Activated CD8-positive, alpha-beta T cell treated with anti-CD3 and anti-CD28 coated beads, Interleukin-2, amount 10 ng/mL, durations not matched to agents 7 days and 5 days (primary cell): ENCODE data around the gene RERE. TPM values are rescaled to one million over a fixed set of nuclear protein-coding genes. Genes with fewer than 3 reads are reported as not detected.

Source experiments
- ATAC-seq: fragments of 150-1000 bp; cut with Tn5 transposase; one replicate; pipeline ENCODE4 v1.10.0; 2021; ENCODE audit warnings: moderate library complexity
- CTCF ChIA-PET: fragments of 350-600 bp; sonication (Branson Sonifier 250); formaldehyde crosslinking; loops from one replicate; lab custom pipeline; 2021; ENCODE audit warnings: antibody characterized with exemption; lab: Charles Lee
- POLR2A ChIA-PET: fragments of 350-600 bp; sonication (Branson Sonifier 250); formaldehyde crosslinking; loops from one replicate; lab custom pipeline; 2021; ENCODE audit warnings: antibody characterized with exemption; lab: Charles Lee
- DNase-seq: peaks from one replicate; pipeline ENCODE4 v3.0.0-alpha.2; 2020
- H3K27ac Mint-ChIP-seq: one replicate; pipeline ENCODE4 v1.8.0; 2021; ENCODE audit warnings: mild to moderate bottlenecking, mixed read lengths
- H3K27me3 Mint-ChIP-seq: one replicate; pipeline ENCODE4 v1.8.0; 2021; ENCODE audit warnings: low read depth, mixed read lengths
- H3K36me3 Mint-ChIP-seq: one replicate; pipeline ENCODE4 v1.8.0; 2021; ENCODE audit warnings: low read depth, mixed read lengths
- H3K4me1 Mint-ChIP-seq: one replicate; pipeline ENCODE4 v1.8.0; 2021; ENCODE audit warnings: low read depth, mixed read lengths
- H3K4me3 Mint-ChIP-seq: one replicate; pipeline ENCODE4 v1.8.0; 2021; ENCODE audit warnings: mild to moderate bottlenecking, mixed read lengths
- H3K9me3 Mint-ChIP-seq: one replicate; pipeline ENCODE4 v1.8.0; 2022; ENCODE audit warnings: mixed read lengths; ENCODE audit not compliant: insufficient read depth
- total RNA-seq, 2 experiments: library from RNA; stranded (reverse); gene quantifications; one replicate each; pipeline ENCODE4 v1.2.3, GENCODE V29; 2021

RERE gene
- total RNA-seq, 2 experiments from 2014 or later, result 37.4 to 44.7 TPM

DNA sequence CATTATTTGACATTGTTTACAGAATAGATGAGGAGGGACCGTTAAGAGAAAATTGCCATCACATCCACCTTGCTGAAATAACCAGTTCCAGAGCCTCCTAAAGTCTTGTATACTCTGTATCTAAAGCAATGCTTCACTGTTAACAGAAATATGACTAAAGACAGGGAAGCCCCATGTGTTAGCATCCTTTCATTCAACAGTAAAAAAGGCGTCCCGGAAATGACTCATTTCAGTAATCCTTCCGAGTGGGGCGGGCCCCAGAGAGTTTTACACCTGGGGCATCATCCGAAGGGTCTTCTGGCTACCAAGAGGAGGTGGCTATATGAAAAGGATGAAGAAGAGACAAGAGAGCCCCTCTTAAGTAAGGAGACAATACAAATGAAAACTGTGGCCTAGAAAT is 272.4 kb downstream of the RERE start:
- POLR2A ChIA-PET, result interaction anchor here (0.9 kb wide), 1 partner anchor 20 kb away, joined by 3 read pairs; no protein-coding TSS in a partner anchor
- no peak overlapping the region for H3K27ac Mint-ChIP-seq

DNA sequence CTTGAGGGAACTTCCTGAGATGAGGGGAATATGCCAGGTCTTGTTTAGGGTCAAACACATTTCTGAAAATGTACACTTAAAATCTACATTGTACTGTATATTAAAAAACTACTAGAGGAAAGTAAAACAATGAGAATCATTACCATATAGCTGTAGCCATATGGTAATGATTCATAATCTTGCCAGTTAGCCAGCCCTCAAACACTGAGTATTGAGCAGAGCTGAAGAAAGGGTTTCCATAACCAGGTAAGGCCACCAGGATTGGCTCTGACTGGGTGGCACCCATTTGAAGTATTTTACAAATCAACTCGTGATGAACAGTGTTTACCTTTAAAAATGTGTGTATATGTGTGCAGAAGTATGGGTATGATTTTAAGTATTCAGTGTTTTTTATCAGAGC is 272.8 kb downstream of the RERE start:
- CTCF ChIA-PET, result interaction anchor here (1.0 to 1.2 kb wide), 2 partner anchors 100 to 181 kb away, joined by 3 to 4 read pairs; no protein-coding TSS in a partner anchor
- no peak for ATAC-seq

More for the DNA sequence above, 272.4 kb downstream of the RERE start:
- no peak for ATAC-seq
- DNase-seq, result no peak
- Mint-ChIP-seq H3K27me3 (no peaks in the 10 kb centered on the region), H3K9me3 (peaks cover 9% of the 10 kb centered on the region), H3K4me1 (peaks cover 18% of the 10 kb centered on the region), H3K4me3 (no peak overlapping the region), H3K36me3 (peaks cover 26% of the 10 kb centered on the region)
- CTCF ChIA-PET, result interaction anchor here (1.0 to 1.2 kb wide), 2 partner anchors 99 to 181 kb away, joined by 3 to 4 read pairs; no protein-coding TSS in a partner anchor

DNA sequence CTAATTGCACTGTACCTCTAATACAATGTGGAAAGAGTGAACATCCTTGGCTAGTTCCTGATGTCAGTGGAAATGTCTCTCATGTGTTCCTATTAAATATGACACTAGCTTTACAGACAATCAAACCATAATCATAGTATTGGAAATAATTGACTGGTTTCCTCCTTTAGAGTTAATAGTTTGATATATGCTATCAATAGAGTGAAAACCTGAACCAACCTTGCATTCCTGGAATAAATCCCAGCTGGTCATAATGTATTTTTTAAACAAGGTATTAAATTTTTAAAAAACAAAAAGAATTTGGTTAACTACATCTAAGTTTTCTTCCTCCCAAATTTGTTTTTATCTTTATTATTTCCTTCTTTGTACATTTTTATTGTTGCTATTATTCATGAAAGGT is 273.5 kb downstream of the RERE start:
- H3K4me3 Mint-ChIP-seq, result no peak overlapping the region
- peaks cover 23% of the 10 kb centered on the region for H3K4me1 Mint-ChIP-seq
- no peak for ATAC-seq
- ChIA-PET CTCF (interaction anchor here (1.0 to 1.2 kb wide), 2 partner anchors 100 to 182 kb away, joined by 3 to 4 read pairs; no protein-coding TSS in a partner anchor), POLR2A (no interaction called here)
- H3K27me3 Mint-ChIP-seq, result no peaks in the 10 kb centered on the region
- peaks cover 26% of the 10 kb centered on the region for H3K36me3 Mint-ChIP-seq
- H3K9me3 Mint-ChIP-seq, result peaks cover 9% of the 10 kb centered on the region
- H3K27ac Mint-ChIP-seq, result no peak overlapping the region
- no peak for DNase-seq

More for the DNA sequence above, 272.8 kb downstream of the RERE start:
- Mint-ChIP-seq H3K4me1 (peaks cover 20% of the 10 kb centered on the region), H3K4me3 (no peak overlapping the region), H3K27me3 (no peaks in the 10 kb centered on the region), H3K36me3 (peaks cover 26% of the 10 kb centered on the region), H3K9me3 (peaks cover 9% of the 10 kb centered on the region), H3K27ac (no peak overlapping the region)
- DNase-seq, result no peak
- POLR2A ChIA-PET, result interaction anchor here (0.9 kb wide), 1 partner anchor 20 kb away, joined by 3 read pairs; no protein-coding TSS in a partner anchor

DNA sequence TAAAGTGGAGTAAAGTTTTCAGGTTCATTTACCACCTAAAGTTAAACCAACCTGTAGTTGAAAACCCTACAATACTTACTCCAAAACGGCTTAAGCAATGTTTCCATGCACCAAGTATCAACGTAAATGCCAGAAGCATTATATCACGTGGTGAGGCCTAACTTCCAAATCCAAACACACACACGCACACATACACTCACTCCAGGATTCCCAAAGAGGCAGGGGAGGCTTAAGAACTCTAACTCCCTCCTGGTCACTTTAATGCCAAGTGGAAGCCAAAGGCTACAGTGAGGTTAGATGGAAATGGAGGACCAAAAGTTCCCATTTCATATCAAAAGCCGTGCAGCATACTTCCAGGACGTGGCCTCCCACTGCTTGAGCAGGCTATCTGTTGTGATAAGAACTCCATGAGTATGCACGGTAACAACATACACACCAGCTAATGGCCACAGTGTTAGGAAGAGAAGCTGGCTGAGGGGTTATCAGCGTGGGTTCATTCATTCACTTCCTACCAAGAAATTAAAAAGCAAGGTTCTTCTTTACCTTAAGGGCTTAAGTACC is 275.4 kb downstream of the RERE start:
- no peak overlapping the region for H3K27ac Mint-ChIP-seq
- no peak for DNase-seq
- peaks cover 24% of the 10 kb centered on the region for H3K4me1 Mint-ChIP-seq
- H3K36me3 Mint-ChIP-seq, result peaks cover 26% of the 10 kb centered on the region
- CTCF ChIA-PET, result interaction anchor here (1.4 to 1.8 kb wide), 2 partner anchors 28 to 307 kb away, joined by 3 to 6 read pairs; no protein-coding TSS in a partner anchor
- POLR2A ChIA-PET, result no interaction called here
- no peaks in the 10 kb centered on the region for H3K27me3 Mint-ChIP-seq
- H3K4me3 Mint-ChIP-seq, result no peak overlapping the region
- no peak for ATAC-seq
- peaks cover 9% of the 10 kb centered on the region for H3K9me3 Mint-ChIP-seq

DNA sequence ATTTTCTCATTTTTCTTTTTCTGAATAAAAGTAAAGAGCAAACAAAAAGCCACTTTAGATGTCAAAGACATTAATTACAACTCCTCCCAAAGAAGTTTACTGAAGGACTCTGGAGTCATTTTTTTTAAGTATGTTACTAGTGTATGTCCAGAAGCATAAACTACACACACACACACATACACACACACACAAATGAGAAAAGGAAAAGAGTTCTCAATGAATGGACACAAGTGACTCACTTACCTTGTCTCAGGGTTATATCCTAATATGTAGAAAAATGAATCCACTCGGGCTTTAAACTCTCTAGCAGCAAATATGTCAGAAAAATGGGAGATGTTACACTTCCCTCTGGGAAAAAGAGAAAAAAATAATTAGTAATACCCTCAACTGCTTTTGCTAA is 276.5 kb downstream of the RERE start:
- no peak overlapping the region for H3K27ac Mint-ChIP-seq
- H3K4me1 Mint-ChIP-seq, result peaks cover 26% of the 10 kb centered on the region
- H3K27me3 Mint-ChIP-seq, result no peaks in the 10 kb centered on the region
- H3K4me3 Mint-ChIP-seq, result no peak overlapping the region
- ChIA-PET POLR2A (no interaction called here), CTCF (no interaction called here)
- H3K36me3 Mint-ChIP-seq, result peaks cover 25% of the 10 kb centered on the region
- ATAC-seq, result no peak
- peaks cover 9% of the 10 kb centered on the region for H3K9me3 Mint-ChIP-seq
- no peak for DNase-seq

DNA sequence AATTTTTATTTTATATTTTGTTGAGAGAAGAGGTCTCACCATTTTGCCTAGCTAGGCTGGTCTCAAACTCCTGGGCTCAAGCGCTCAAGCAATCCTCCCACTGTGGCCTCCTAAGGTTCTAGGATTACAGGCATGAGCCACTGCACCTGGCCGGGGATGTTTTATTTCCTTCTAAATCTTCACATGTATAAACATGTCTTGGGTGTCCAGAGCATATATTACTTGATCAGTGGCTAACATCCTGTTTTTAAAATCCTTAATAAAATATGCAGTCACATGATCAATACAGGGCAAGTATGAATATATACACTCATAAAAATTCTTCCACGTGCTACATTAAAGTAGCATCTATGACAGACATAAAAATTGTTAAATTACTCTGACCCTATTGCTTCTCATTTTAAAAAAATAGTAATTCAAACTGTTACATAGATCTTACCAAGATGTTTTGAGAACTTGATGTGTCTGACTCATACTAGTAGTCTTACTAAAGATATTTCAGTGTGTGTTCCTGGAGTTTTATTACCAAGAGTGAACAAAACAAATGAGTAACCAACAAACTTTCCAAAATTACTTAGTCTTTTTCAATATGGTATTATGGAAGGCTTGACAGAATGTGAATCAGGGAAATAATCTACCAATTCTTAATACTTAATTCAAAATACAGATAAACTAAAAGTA is 277.0 kb downstream of the RERE start:
- H3K9me3 Mint-ChIP-seq, result peaks cover 9% of the 10 kb centered on the region
- DNase-seq (no peak), ATAC-seq (no peak)
- H3K27me3 Mint-ChIP-seq, result no peaks in the 10 kb centered on the region
- H3K36me3 Mint-ChIP-seq, result peaks cover 25% of the 10 kb centered on the region
- CTCF ChIA-PET, result interaction anchor here (1.3 to 1.8 kb wide), 2 partner anchors 11 to 66 kb away, joined by 3 to 5 read pairs; no protein-coding TSS in a partner anchor
- no peak overlapping the region for H3K4me3 Mint-ChIP-seq
- POLR2A ChIA-PET, result interaction anchor here (1.3 kb wide), 1 partner anchor 17 kb away, joined by 4 read pairs; no protein-coding TSS in a partner anchor
- no peak overlapping the region for H3K27ac Mint-ChIP-seq
- H3K4me1 Mint-ChIP-seq, result peaks cover 26% of the 10 kb centered on the region

DNA sequence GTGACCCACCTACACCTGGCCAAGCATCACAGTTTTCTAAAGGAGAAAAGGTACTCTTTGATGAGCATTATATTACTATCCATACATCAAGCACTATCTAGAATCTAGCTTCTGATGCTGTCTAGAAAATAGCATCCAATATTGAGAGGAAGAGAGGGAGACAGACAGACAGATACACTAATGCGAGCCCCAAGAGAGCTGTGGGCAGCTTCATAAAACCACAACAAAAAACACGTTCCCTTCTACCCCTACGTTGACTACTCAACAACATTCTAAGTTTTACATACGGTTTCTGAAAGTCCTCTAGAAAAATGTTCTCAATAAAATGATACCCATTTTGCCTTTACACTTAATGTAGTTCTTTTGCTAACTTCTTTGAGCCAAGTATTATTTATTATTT is 277.8 kb downstream of the RERE start:
- DNase-seq (no peak), ATAC-seq (no peak)
- no peak overlapping the region for H3K27ac Mint-ChIP-seq
- H3K27me3 Mint-ChIP-seq, result no peaks in the 10 kb centered on the region
- H3K4me1 Mint-ChIP-seq, result peaks cover 22% of the 10 kb centered on the region
- H3K36me3 Mint-ChIP-seq, result peaks cover 18% of the 10 kb centered on the region
- peaks cover 7% of the 10 kb centered on the region for H3K9me3 Mint-ChIP-seq
- no peak overlapping the region for H3K4me3 Mint-ChIP-seq
- CTCF ChIA-PET, result interaction anchor here (1.2 to 1.8 kb wide), 4 partner anchors 12 to 131 kb away, joined by 3 to 5 read pairs (median 4); no protein-coding TSS in a partner anchor
- POLR2A ChIA-PET, result interaction anchor here (1.3 kb wide), 1 partner anchor 16 kb away, joined by 4 read pairs; no protein-coding TSS in a partner anchor

DNA sequence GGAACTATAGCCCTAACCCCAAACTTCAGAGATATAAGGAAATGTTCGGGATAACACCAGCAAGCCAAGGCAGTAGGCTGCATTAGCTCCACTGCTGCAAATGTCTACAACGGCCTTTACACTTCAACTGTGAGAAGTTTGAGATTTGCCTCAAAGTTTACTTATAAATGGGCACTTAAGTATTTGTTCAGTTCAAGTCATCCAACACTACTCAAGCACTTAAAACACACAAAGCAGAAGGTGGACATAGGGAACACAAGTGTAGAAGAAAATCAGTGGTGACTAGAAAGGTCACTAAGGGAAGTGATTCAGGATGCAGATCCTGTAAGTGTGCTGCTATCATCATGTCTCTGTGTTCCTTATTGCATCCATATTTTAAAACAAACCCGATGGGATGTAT is 278.9 kb downstream of the RERE start:
- ChIA-PET CTCF (interaction anchor here (0.6 to 1.8 kb wide), 4 partner anchors 13 to 129 kb away, joined by 3 to 5 read pairs (median 4); no protein-coding TSS in a partner anchor), POLR2A (no interaction called here)
- Mint-ChIP-seq H3K36me3 (peaks cover 12% of the 10 kb centered on the region), H3K27ac (no peak overlapping the region), H3K9me3 (no peaks in the 10 kb centered on the region), H3K4me1 (peaks cover 27% of the 10 kb centered on the region), H3K4me3 (no peak overlapping the region), H3K27me3 (no peaks in the 10 kb centered on the region)
- ATAC-seq (no peak), DNase-seq (no peak)

DNA sequence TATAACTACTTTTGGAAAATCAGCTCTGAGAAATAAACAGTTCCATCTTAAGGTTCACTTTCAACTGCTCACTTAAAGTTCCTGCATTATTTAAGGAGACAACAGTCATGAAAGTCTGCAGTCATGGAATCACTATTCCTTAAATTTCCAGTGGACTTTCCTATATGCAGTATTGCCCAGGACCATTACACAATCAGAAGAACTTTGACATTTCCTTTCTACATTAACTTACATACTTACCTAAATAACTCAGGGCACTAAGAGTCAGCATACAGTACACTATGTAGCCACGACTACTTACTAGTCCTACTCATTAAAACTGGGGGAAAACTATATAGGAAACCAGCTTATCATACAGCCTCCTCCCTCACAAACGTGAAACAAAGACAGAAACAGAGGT is 279.4 kb downstream of the RERE start:
- Mint-ChIP-seq H3K9me3 (no peaks in the 10 kb centered on the region), H3K27ac (no peak overlapping the region), H3K27me3 (no peaks in the 10 kb centered on the region), H3K4me1 (peaks cover 32% of the 10 kb centered on the region), H3K4me3 (no peak overlapping the region), H3K36me3 (peaks cover 14% of the 10 kb centered on the region)
- DNase-seq, result no peak
- ChIA-PET POLR2A (no interaction called here), CTCF (interaction anchor here (1.4 kb wide), 1 partner anchor 129 kb away, joined by 3 read pairs; no protein-coding TSS in a partner anchor)
- no peak for ATAC-seq

DNA sequence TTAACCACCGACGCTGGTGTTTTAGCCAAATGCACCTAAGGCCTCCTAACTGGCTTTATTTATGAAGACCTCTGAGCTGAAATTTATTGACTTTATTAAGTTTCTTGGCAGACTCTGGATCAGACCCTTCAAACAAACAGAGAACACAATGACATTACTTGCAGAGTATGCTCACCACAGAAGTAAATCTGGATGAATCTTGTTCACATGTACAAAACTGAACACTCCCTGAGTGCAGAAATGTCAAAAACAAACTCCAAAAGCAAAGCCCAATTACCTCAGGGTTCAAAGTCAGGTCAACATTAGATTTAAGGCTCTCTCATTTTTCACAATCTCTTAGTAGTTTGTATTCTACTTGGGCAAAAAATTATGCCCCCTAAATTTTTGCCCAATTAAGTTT is 280.9 kb downstream of the RERE start:
- Mint-ChIP-seq H3K9me3 (no peaks in the 10 kb centered on the region), H3K4me1 (peaks cover 35% of the 10 kb centered on the region), H3K27me3 (no peaks in the 10 kb centered on the region), H3K27ac (no peak overlapping the region), H3K36me3 (peaks cover 14% of the 10 kb centered on the region), H3K4me3 (no peak overlapping the region)
- POLR2A ChIA-PET, result no interaction called here
- DNase-seq (no peak), ATAC-seq (no peak)
- CTCF ChIA-PET, result interaction anchor here (0.8 kb wide), 1 partner anchor 126 kb away, joined by 3 read pairs; no protein-coding TSS in a partner anchor

DNA sequence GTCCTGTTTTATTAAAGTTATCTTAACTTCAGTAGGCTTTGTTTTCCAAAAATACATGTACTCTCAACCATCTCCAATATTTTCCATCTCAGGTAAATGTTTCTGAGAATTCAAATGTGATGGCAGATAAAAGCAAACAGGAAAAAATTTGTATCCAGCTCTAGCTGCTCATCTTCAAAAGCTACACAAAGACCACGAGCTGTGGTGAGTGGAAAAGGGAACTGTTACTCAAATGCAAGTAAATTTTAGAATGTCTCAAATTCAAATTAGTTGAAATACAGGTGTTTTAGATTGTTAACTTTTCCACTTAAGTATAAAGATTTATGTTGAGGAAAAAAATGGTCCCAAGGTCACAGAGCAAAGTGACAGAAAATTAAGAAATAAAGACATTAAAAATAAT is 283.5 kb downstream of the RERE start:
- DNase-seq (no peak), ATAC-seq (no peak)
- no peak overlapping the region for H3K27ac Mint-ChIP-seq
- H3K4me3 Mint-ChIP-seq, result no peak overlapping the region
- no peaks in the 10 kb centered on the region for H3K27me3 Mint-ChIP-seq
- ChIA-PET CTCF (interaction anchor here (0.9 to 2.3 kb wide), 9 partner anchors 9 to 193 kb away, joined by 3 to 13 read pairs (median 3); no protein-coding TSS in a partner anchor), POLR2A (no interaction called here)
- H3K9me3 Mint-ChIP-seq, result no peaks in the 10 kb centered on the region
- peaks cover 19% of the 10 kb centered on the region for H3K4me1 Mint-ChIP-seq
- peaks cover 4% of the 10 kb centered on the region for H3K36me3 Mint-ChIP-seq
